ENCODE results near the gene ARID1B.

ARID1B gene

GRCh38 chr6:157088841-157089240 lies 311.7 kb downstream of the ARID1B start:
- no peaks in the 10 kb centered on the region for H3K9me3 ChIP-seq (ENCODE audit: control insufficient read depth, low read length)
- H3K4me1 ChIP-seq (ENCODE audit: control insufficient read depth, insufficient read depth, low read length), result no peaks in the 10 kb centered on the region

GRCh38 chr6:157089258-157089657 lies 312.1 kb downstream of the ARID1B start:
- Histone ChIP-seq H3K4me1 (ENCODE audit: control insufficient read depth, insufficient read depth, low read length) (no peaks in the 10 kb centered on the region), H3K4me3 (ENCODE audit: low read length) (no peak overlapping the region), H3K9me3 (ENCODE audit: control insufficient read depth, low read length) (no peaks in the 10 kb centered on the region), H3K9ac (ENCODE audit: low read length) (no peak overlapping the region), H3K36me3 (ENCODE audit: control insufficient read depth, insufficient read depth, low read length) (no peaks in the 10 kb centered on the region), H3K27me3 (ENCODE audit: control insufficient read depth, insufficient read depth, low read length) (no peaks in the 10 kb centered on the region)

More at GRCh38 chr6:157088841-157089240, 311.7 kb downstream of the ARID1B start:
- Histone ChIP-seq H3K27me3 (ENCODE audit: control insufficient read depth, insufficient read depth, low read length) (no peaks in the 10 kb centered on the region), H3K4me3 (ENCODE audit: low read length) (no peak overlapping the region), H3K36me3 (ENCODE audit: control insufficient read depth, insufficient read depth, low read length) (no peaks in the 10 kb centered on the region), H3K9ac (ENCODE audit: low read length) (no peak overlapping the region)

- Histone ChIP-seq H3K4me1 (ENCODE audit: control insufficient read depth, insufficient read depth, low read length) (no peaks in the 10 kb centered on the region), H3K27me3 (ENCODE audit: control insufficient read depth, insufficient read depth, low read length) (no peaks in the 10 kb centered on the region), H3K9ac (ENCODE audit: low read length) (no peak overlapping the region), H3K4me3 (ENCODE audit: low read length) (no peak overlapping the region), H3K9me3 (ENCODE audit: control insufficient read depth, low read length) (no peaks in the 10 kb centered on the region), H3K36me3 (ENCODE audit: control insufficient read depth, insufficient read depth, low read length) (no peaks in the 10 kb centered on the region)
Measured at GRCh38 chr6:157089851-157090250, 312.7 kb downstream of the ARID1B start.

- Histone ChIP-seq H3K36me3 (ENCODE audit: control insufficient read depth, insufficient read depth, low read length) (no peaks in the 10 kb centered on the region), H3K9ac (ENCODE audit: low read length) (no peak overlapping the region), H3K27me3 (ENCODE audit: control insufficient read depth, insufficient read depth, low read length) (no peaks in the 10 kb centered on the region), H3K4me1 (ENCODE audit: control insufficient read depth, insufficient read depth, low read length) (no peaks in the 10 kb centered on the region), H3K4me3 (ENCODE audit: low read length) (no peak overlapping the region), H3K9me3 (ENCODE audit: control insufficient read depth, low read length) (no peaks in the 10 kb centered on the region)
Measured at GRCh38 chr6:157090736-157091135, 313.6 kb downstream of the ARID1B start.

GRCh38 chr6:157091243-157091642 lies 314.1 kb downstream of the ARID1B start:
- Histone ChIP-seq H3K36me3 (ENCODE audit: control insufficient read depth, insufficient read depth, low read length) (no peaks in the 10 kb centered on the region), H3K4me3 (ENCODE audit: low read length) (no peak overlapping the region), H3K9ac (ENCODE audit: low read length) (no peak overlapping the region), H3K4me1 (ENCODE audit: control insufficient read depth, insufficient read depth, low read length) (no peaks in the 10 kb centered on the region), H3K9me3 (ENCODE audit: control insufficient read depth, low read length) (no peaks in the 10 kb centered on the region), H3K27me3 (ENCODE audit: control insufficient read depth, insufficient read depth, low read length) (no peaks in the 10 kb centered on the region)

- Histone ChIP-seq H3K36me3 (ENCODE audit: control insufficient read depth, insufficient read depth, low read length) (no peaks in the 10 kb centered on the region), H3K4me3 (ENCODE audit: low read length) (no peak overlapping the region), H3K4me1 (ENCODE audit: control insufficient read depth, insufficient read depth, low read length) (no peaks in the 10 kb centered on the region), H3K27me3 (ENCODE audit: control insufficient read depth, insufficient read depth, low read length) (no peaks in the 10 kb centered on the region), H3K9me3 (ENCODE audit: control insufficient read depth, low read length) (no peaks in the 10 kb centered on the region), H3K9ac (ENCODE audit: low read length) (no peak overlapping the region)
Measured at GRCh38 chr6:157091856-157092460, 314.8 kb downstream of the ARID1B start.

GRCh38 chr6:157092736-157093135 lies 315.6 kb downstream of the ARID1B start:
- H3K36me3 ChIP-seq (ENCODE audit: control insufficient read depth, insufficient read depth, low read length), result no peaks in the 10 kb centered on the region
- H3K4me1 ChIP-seq (ENCODE audit: control insufficient read depth, insufficient read depth, low read length), result peaks cover 7% of the 10 kb centered on the region
- no peaks in the 10 kb centered on the region for H3K9me3 ChIP-seq (ENCODE audit: control insufficient read depth, low read length)
- no peaks in the 10 kb centered on the region for H3K27me3 ChIP-seq (ENCODE audit: control insufficient read depth, insufficient read depth, low read length)
- H3K9ac ChIP-seq (ENCODE audit: low read length), result no peak overlapping the region
- H3K4me3 ChIP-seq (ENCODE audit: low read length), result no peak overlapping the region

GRCh38 chr6:157093536-157093935 lies 316.4 kb downstream of the ARID1B start:
- no peaks in the 10 kb centered on the region for H3K9me3 ChIP-seq (ENCODE audit: control insufficient read depth, low read length)
- peaks cover 10% of the 10 kb centered on the region for H3K4me1 ChIP-seq (ENCODE audit: control insufficient read depth, insufficient read depth, low read length)
- H3K9ac ChIP-seq (ENCODE audit: low read length), result no peak overlapping the region
- H3K27me3 ChIP-seq (ENCODE audit: control insufficient read depth, insufficient read depth, low read length), result no peaks in the 10 kb centered on the region
- H3K36me3 ChIP-seq (ENCODE audit: control insufficient read depth, insufficient read depth, low read length), result no peaks in the 10 kb centered on the region
- no peak overlapping the region for H3K4me3 ChIP-seq (ENCODE audit: low read length)

GRCh38 chr6:157094038-157094437 lies 316.9 kb downstream of the ARID1B start:
- H3K27me3 ChIP-seq (ENCODE audit: control insufficient read depth, insufficient read depth, low read length), result no peaks in the 10 kb centered on the region
- H3K4me1 ChIP-seq (ENCODE audit: control insufficient read depth, insufficient read depth, low read length), result peaks cover 10% of the 10 kb centered on the region
- no peak overlapping the region for H3K4me3 ChIP-seq (ENCODE audit: low read length)
- no peak overlapping the region for H3K9ac ChIP-seq (ENCODE audit: low read length)
- no peaks in the 10 kb centered on the region for H3K36me3 ChIP-seq (ENCODE audit: control insufficient read depth, insufficient read depth, low read length)
- no peaks in the 10 kb centered on the region for H3K9me3 ChIP-seq (ENCODE audit: control insufficient read depth, low read length)

GRCh38 chr6:157095084-157095483 lies 317.9 kb downstream of the ARID1B start:
- Histone ChIP-seq H3K9ac (ENCODE audit: low read length) (no peak overlapping the region), H3K9me3 (ENCODE audit: control insufficient read depth, low read length) (no peaks in the 10 kb centered on the region), H3K36me3 (ENCODE audit: control insufficient read depth, insufficient read depth, low read length) (no peaks in the 10 kb centered on the region), H3K4me1 (ENCODE audit: control insufficient read depth, insufficient read depth, low read length) (peaks cover 14% of the 10 kb centered on the region), H3K27me3 (ENCODE audit: control insufficient read depth, insufficient read depth, low read length) (no peaks in the 10 kb centered on the region), H3K4me3 (ENCODE audit: low read length) (no peak overlapping the region)

- Histone ChIP-seq H3K4me3 (ENCODE audit: low read length) (no peak overlapping the region), H3K27me3 (ENCODE audit: control insufficient read depth, insufficient read depth, low read length) (no peaks in the 10 kb centered on the region), H3K4me1 (ENCODE audit: control insufficient read depth, insufficient read depth, low read length) (peaks cover 19% of the 10 kb centered on the region), H3K9me3 (ENCODE audit: control insufficient read depth, low read length) (no peaks in the 10 kb centered on the region), H3K36me3 (ENCODE audit: control insufficient read depth, insufficient read depth, low read length) (no peaks in the 10 kb centered on the region), H3K9ac (ENCODE audit: low read length) (no peak overlapping the region)
Measured at GRCh38 chr6:157095569-157095968, 318.4 kb downstream of the ARID1B start.

- H3K9me3 ChIP-seq (ENCODE audit: control insufficient read depth, low read length), result no peaks in the 10 kb centered on the region
- no peak overlapping the region for H3K9ac ChIP-seq (ENCODE audit: low read length)
- H3K27me3 ChIP-seq (ENCODE audit: control insufficient read depth, insufficient read depth, low read length), result no peaks in the 10 kb centered on the region
- H3K4me3 ChIP-seq (ENCODE audit: low read length), result no peak overlapping the region
- peaks cover 23% of the 10 kb centered on the region for H3K4me1 ChIP-seq (ENCODE audit: control insufficient read depth, insufficient read depth, low read length)
- H3K36me3 ChIP-seq (ENCODE audit: control insufficient read depth, insufficient read depth, low read length), result no peaks in the 10 kb centered on the region
Measured at GRCh38 chr6:157096105-157096504, 318.9 kb downstream of the ARID1B start.

- Histone ChIP-seq H3K4me1 (ENCODE audit: control insufficient read depth, insufficient read depth, low read length) (peaks cover 23% of the 10 kb centered on the region), H3K27me3 (ENCODE audit: control insufficient read depth, insufficient read depth, low read length) (no peaks in the 10 kb centered on the region), H3K4me3 (ENCODE audit: low read length) (no peak overlapping the region), H3K36me3 (ENCODE audit: control insufficient read depth, insufficient read depth, low read length) (no peaks in the 10 kb centered on the region), H3K9ac (ENCODE audit: low read length) (no peak overlapping the region), H3K9me3 (ENCODE audit: control insufficient read depth, low read length) (no peaks in the 10 kb centered on the region)
Measured at GRCh38 chr6:157096522-157096921, 319.3 kb downstream of the ARID1B start.

Data from mucosa of stomach (tissue), 1 donor.